OCI-LY3 (cell line): ENCODE results near the gene ATP13A2.

Source experiments
- H2AFZ ChIP-seq: fragments of 200-600, 300-600 bp; shearing (Covaris generic); 2 replicates; pipeline ENCODE4 v1.6.0; 2014; ENCODE audit warnings: antibody characterized with exemption, low read depth, low read length
- H3K27ac ChIP-seq: fragments of 200-600, 300-600 bp; sonication (generic); 2 replicates; pipeline ENCODE4 v1.5.1; 2014; ENCODE audit warnings: mild to moderate bottlenecking, low read length, moderate library complexity, mixed read lengths
- H3K27me3 ChIP-seq: fragments of 200-600, 300-600 bp; sonication (generic); 2 replicates; pipeline ENCODE4 v1.6.1; 2014; ENCODE audit warnings: low read depth, low read length, mixed read lengths
- H3K36me3 ChIP-seq: fragments of 200-600, 300-600 bp; sonication (generic); replicated peaks from 2 replicates; pipeline ENCODE3; 2014; ENCODE audit warnings: low read depth, low read length, mixed read lengths
- H3K4me1 ChIP-seq: fragments of 300-600, 200-600 bp; sonication (generic); 2 replicates; pipeline ENCODE4 v1.6.1; 2014; ENCODE audit warnings: low read length, mixed read lengths
- H3K4me2 ChIP-seq: fragments of 200-600, 300-600 bp; sonication (generic); 2 replicates; pipeline ENCODE4 v1.6.1; 2014; ENCODE audit warnings: low read length, mixed read lengths
- H3K4me3 ChIP-seq: fragments of 300-600, 200-600 bp; sonication (generic); 2 replicates; pipeline ENCODE4 v1.5.1; 2014; ENCODE audit warnings: antibody characterized with exemption, mild to moderate bottlenecking, low read length, moderate library complexity
- H3K79me2 ChIP-seq: fragments of 300-600, 200-600 bp; shearing (Covaris generic); 2 replicates; pipeline ENCODE4 v1.6.1; 2014; ENCODE audit warnings: mild to moderate bottlenecking, low read length, mixed read lengths
- H3K9ac ChIP-seq: fragments of 300-600, 200-600 bp; shearing (Covaris generic); 2 replicates; pipeline ENCODE4 v1.6.0; 2014; ENCODE audit warnings: mild to moderate bottlenecking, low read length, moderate library complexity
- H3K9me3 ChIP-seq: fragments of 200-600, 300-600 bp; shearing (Covaris generic); 2 replicates; pipeline ENCODE4 v1.6.1; 2014; ENCODE audit warnings: low read length, mixed read lengths; ENCODE audit not compliant: insufficient read depth
- H4K20me1 ChIP-seq: fragments of 200-600, 300-600 bp; sonication (generic); 2 replicates; pipeline ENCODE4 v1.6.1; 2016; ENCODE audit warnings: low read length, mixed read lengths; ENCODE audit not compliant: insufficient read depth
- CTCF ChIP-seq: fragments of 200-600, 300-600 bp; sonication (generic); IDR thresholded peaks from 2 replicates; pipeline ENCODE4 v1.5.1; 2014; ENCODE audit warnings: antibody characterized with exemption, low read length, low read depth
- EZH2phosphoT487 ChIP-seq: fragments of 200-600 bp; shearing (Covaris generic); IDR thresholded peaks from 2 replicates; pipeline ENCODE4 v1.6.1; 2018; ENCODE audit warnings: antibody characterized with exemption, mixed run types, low read depth

The ATP13A2 gene

GRCh38 chr1:16992675-16993074 lies 19.1 kb downstream of the ATP13A2 start:
- no peak for TF ChIP-seq CTCF
- TF ChIP-seq EZH2phosphoT487 = no peak
- no peaks in the 10 kb centered on the region for H3K27me3 ChIP-seq
- H3K79me2 ChIP-seq = no peaks in the 10 kb centered on the region
- no peaks in the 10 kb centered on the region for H4K20me1 ChIP-seq
- H3K9ac ChIP-seq = no peak overlapping the region
- no peak overlapping the region for H3K4me3 ChIP-seq
- H3K4me2 ChIP-seq = no peak overlapping the region
- no peaks in the 10 kb centered on the region for H3K4me1 ChIP-seq
- H3K9me3 ChIP-seq = no peaks in the 10 kb centered on the region
- no peak overlapping the region for H2AFZ ChIP-seq
- no peak overlapping the region for H3K27ac ChIP-seq
- no peaks in the 10 kb centered on the region for H3K36me3 ChIP-seq

- Histone ChIP-seq H3K27ac (no peak overlapping the region), H3K4me1 (no peaks in the 10 kb centered on the region), H3K9me3 (no peaks in the 10 kb centered on the region), H3K27me3 (no peaks in the 10 kb centered on the region), H4K20me1 (no peaks in the 10 kb centered on the region), H3K79me2 (no peaks in the 10 kb centered on the region), H3K4me2 (no peak overlapping the region), H2AFZ (no peak overlapping the region), H3K4me3 (no peak overlapping the region), H3K36me3 (no peaks in the 10 kb centered on the region), H3K9ac (no peak overlapping the region)
- no peak for TF ChIP-seq EZH2phosphoT487
- TF ChIP-seq CTCF = no peak
These were observed 19.6 kb downstream of the ATP13A2 start for GRCh38 chr1:16992102-16992501.

DNA sequence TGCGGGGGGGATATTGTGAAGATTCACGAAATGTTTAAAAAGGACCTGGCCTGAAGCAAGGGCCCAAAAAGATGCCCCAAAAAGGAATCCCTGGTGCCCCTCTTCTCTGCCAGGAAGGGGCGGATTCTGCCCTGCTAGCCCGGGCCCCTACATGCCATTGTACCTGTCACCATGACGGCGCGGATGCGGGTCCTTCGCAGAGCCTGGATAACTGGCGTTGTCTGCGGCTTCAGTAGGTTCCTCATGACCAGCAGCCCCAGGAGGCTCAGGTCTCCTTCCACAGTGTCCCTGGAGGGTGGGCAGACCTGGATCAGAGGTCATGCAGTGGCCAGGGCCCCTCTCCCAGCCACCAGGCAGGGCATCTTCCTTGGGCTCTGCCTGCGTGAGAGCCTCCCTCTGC lies 20.2 kb downstream of the ATP13A2 start:
- H3K4me3 ChIP-seq = no peak overlapping the region
- H3K36me3 ChIP-seq = no peaks in the 10 kb centered on the region
- H4K20me1 ChIP-seq = no peaks in the 10 kb centered on the region
- H3K9me3 ChIP-seq = no peaks in the 10 kb centered on the region
- H3K79me2 ChIP-seq = no peaks in the 10 kb centered on the region
- H3K27me3 ChIP-seq = no peaks in the 10 kb centered on the region
- H2AFZ ChIP-seq = no peak overlapping the region
- no peak overlapping the region for H3K9ac ChIP-seq
- TF ChIP-seq CTCF = no peak
- no peak for TF ChIP-seq EZH2phosphoT487
- H3K4me1 ChIP-seq = no peaks in the 10 kb centered on the region
- H3K27ac ChIP-seq = no peak overlapping the region
- no peak overlapping the region for H3K4me2 ChIP-seq

DNA sequence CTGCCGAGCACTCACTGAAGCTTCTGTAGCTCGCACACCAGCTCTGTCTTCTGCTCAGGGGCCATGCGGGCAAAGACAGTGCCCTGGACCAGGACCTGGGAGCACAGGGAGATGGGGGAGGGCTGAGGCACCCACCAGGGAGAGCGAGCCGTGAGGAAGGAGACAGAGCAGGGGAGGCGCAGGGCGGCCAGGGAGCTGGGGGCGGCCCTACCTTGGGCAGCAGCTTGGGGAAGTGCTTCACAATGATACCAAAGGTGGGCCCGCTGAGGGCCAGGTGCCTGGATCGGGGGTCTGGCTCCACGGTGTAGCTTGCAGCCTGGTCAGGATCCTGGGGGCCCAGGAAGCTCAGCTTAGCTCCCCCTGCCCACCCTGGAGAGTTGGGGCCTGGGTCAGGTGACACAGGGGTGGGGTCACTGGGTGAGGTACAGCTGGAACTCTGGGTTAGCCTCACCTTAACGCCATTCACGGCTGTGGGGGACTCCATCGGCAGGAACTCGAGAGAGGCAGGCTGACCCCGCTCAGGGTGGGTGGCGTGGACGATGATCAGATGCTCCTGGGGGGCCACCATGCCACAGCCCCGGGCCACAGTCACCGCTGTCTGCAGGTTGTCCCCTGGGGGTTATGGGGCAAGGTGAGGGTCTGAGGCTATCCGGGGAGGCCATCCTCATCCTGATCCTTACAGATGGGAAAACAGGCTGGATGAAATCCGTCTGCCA lies 21.9 kb downstream of the ATP13A2 start:
- Histone ChIP-seq H3K27ac (no peak overlapping the region), H4K20me1 (no peaks in the 10 kb centered on the region), H3K4me1 (no peaks in the 10 kb centered on the region), H3K27me3 (no peaks in the 10 kb centered on the region), H3K79me2 (no peaks in the 10 kb centered on the region), H3K4me2 (no peak overlapping the region), H3K36me3 (no peaks in the 10 kb centered on the region), H3K9me3 (no peaks in the 10 kb centered on the region), H2AFZ (no peak overlapping the region), H3K4me3 (no peak overlapping the region), H3K9ac (no peak overlapping the region)
- TF ChIP-seq EZH2phosphoT487 (no peak), CTCF (no peak)
